Colonic mucosa (tissue), 4 donors: ENCODE results near the gene COL1A1. TPM values are rescaled to one million over a fixed set of nuclear protein-coding genes. Genes with fewer than 3 reads are reported as not detected.

Experiments used
- DNase-seq: peaks from one replicate; pipeline ENCODE4 v3.0.0-alpha.2; 2020
- H3K27ac ChIP-seq: fragments of 200-600 bp; one replicate; pipeline ENCODE4 v1.8.0; 2021
- H3K27me3 ChIP-seq: fragments of 200-600 bp; one replicate; pipeline ENCODE4 v1.8.0; 2021
- H3K36me3 ChIP-seq: fragments of 200-600 bp; one replicate; pipeline ENCODE4 v1.8.0; 2021
- H3K4me1 ChIP-seq: fragments of 200-600 bp; one replicate; pipeline ENCODE4 v1.8.0; 2021; ENCODE audit warnings: mild to moderate bottlenecking
- H3K4me3 ChIP-seq: fragments of 200-600 bp; one replicate; pipeline ENCODE4 v1.8.0; 2021
- H3K9ac ChIP-seq, 2 donors: one replicate each; pipeline ENCODE4 v1.7.0; 2013; ENCODE audit warnings: control low read depth in 2 of 2, low read depth in 2 of 2, low read length in 2 of 2
- H3K9me3 ChIP-seq: fragments of 200-600 bp; one replicate; pipeline ENCODE4 v1.8.0; 2021
- intact Hi-C: fragments of 100-400 bp; cut with DNase I; formaldehyde crosslinking; loops from one replicate; pipeline ENCODE4 v1.14.1; 2022
- total RNA-seq, 2 donors: library from RNA; stranded (reverse); fragmentation: NEBNext Ultra II Directional in 1 of 2; extraction: Animal tissue kit (Norgen Biotek cat#: 25700) in 1 of 2; gene quantifications; one replicate each; pipeline ENCODE4 v1.2.1, GENCODE V29; 2021
- TF ChIP-seq, protein P1 (sequence below): fragments of 200-600 bp; IDR thresholded peaks from one replicate; pipeline ENCODE4 v1.8.0; 2022; ENCODE audit warnings: antibody characterized with exemption, mild to moderate bottlenecking
- donor health status: healthy.
- donor health status: DM: no; HTN: no; CAD: no.
- donor health status: DM: no; HTN: no; CAD: no.

COL1A1 gene
- total RNA-seq, 2 donors from 2014 or later = 74.7 to 127 TPM

DNA sequence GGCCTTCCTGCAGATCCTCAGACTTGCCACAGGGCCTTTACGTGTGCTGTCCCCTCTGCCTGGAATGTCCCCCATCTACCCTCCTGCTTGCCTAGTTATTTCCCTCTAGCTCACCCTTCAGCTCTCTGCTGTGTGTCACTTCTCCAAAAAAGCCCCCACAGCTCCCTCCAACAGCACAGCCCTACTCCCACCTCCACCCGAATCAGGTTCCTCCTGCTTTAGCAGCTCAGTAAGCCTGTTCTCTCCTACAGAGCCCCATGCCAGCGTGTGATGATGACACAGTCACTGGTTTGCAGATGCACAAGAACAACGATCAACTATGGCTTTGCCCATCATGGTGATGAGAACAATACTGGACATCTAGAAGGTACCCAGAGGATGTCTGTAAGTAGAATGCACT is 64.4 kb downstream of the COL1A1 start:
- no peak for DNase-seq
- H3K27ac ChIP-seq = no peak overlapping the region
- no peaks in the 10 kb centered on the region for H3K27me3 ChIP-seq
- no peaks in the 10 kb centered on the region for H3K4me1 ChIP-seq
- intact Hi-C loops = no loop called here
- H3K9ac ChIP-seq = no peak overlapping the region
- H3K9me3 ChIP-seq = no peaks in the 10 kb centered on the region
- H3K4me3 ChIP-seq = no peak overlapping the region
- TF ChIP-seq, protein P1, sequence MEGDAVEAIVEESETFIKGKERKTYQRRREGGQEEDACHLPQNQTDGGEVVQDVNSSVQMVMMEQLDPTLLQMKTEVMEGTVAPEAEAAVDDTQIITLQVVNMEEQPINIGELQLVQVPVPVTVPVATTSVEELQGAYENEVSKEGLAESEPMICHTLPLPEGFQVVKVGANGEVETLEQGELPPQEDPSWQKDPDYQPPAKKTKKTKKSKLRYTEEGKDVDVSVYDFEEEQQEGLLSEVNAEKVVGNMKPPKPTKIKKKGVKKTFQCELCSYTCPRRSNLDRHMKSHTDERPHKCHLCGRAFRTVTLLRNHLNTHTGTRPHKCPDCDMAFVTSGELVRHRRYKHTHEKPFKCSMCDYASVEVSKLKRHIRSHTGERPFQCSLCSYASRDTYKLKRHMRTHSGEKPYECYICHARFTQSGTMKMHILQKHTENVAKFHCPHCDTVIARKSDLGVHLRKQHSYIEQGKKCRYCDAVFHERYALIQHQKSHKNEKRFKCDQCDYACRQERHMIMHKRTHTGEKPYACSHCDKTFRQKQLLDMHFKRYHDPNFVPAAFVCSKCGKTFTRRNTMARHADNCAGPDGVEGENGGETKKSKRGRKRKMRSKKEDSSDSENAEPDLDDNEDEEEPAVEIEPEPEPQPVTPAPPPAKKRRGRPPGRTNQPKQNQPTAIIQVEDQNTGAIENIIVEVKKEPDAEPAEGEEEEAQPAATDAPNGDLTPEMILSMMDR = no peak
- peaks cover 14% of the 10 kb centered on the region for H3K36me3 ChIP-seq

DNA sequence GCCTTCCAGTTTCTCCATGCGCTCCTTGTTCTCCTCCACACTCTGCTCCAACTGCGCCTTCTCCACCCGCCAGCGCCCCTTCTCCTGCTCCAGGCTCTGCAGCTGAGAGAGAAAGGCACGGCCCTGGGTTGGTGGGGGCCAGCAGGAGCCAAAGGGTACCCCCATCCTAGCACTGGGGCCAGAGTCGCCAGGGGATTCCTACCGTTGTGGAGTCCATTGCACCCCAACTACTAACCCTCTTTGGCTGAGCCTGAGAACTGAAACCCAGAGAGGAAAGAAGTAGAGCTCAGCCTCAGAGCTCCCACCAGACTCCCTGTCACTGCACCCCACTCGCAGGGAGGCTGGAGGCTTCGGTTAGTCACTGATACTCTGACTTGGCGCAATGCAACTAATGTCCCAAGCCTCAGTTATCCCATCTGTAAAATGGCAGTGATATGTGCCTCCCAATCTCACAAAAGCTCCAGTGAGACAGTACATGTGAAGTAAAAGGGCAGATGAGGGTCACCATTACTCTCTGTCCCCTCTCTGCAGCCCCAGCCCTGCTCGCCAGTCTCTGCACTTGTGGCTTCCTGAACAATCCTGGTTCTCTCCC is 65.2 kb downstream of the COL1A1 start:
- Histone ChIP-seq H3K27ac (no peak overlapping the region), H3K36me3 (peaks cover 14% of the 10 kb centered on the region), H3K4me3 (no peak overlapping the region), H3K4me1 (no peaks in the 10 kb centered on the region), H3K27me3 (no peaks in the 10 kb centered on the region), H3K9me3 (no peaks in the 10 kb centered on the region), H3K9ac (no peak overlapping the region)
- TF ChIP-seq, protein P1 = no peak
- intact Hi-C loops = no loop called here
- DNase-seq = no peak

DNA sequence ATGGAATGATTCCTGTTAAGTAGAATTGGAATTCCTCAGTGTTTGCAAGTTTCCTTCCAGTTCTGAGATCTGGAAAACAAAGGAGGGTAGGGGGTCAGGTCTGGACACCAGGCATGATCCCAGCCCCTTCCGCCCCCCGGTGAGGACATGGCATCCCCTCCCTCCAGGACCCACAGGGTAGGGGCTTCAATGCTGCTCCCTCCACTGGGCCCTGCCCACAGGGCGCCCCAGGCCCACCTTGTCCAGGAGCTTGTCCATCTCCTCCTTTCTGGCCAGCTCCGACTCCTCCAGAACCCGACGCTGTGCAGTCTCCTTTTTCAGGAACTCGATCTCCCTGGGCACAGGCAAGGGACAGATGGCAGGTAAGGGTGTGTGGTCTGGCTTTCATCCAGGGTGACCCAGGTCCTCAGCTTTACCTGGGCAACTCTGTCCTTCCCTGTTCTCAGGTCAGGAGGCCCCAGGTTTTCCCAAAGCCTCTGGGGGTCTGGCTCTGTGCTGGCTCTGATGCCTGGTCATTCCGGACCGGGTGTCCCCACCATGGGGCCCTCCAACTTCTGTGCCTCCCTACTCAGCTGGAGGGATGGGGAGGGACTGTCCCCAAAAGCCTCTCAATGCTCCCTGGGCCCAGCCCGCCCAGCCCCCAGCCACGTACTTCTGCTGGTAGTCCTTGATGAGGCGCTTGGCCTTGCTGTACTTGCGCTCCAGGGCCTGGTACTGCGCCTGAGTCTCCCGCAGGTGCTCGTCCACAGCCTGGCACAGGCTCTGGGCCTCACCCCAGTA is 65.9 kb downstream of the COL1A1 start:
- Histone ChIP-seq H3K27me3 (no peaks in the 10 kb centered on the region), H3K9ac (no peak overlapping the region), H3K4me1 (no peaks in the 10 kb centered on the region), H3K9me3 (no peaks in the 10 kb centered on the region), H3K36me3 (peaks cover 14% of the 10 kb centered on the region), H3K4me3 (no peak overlapping the region), H3K27ac (no peak overlapping the region)
- intact Hi-C loops = no loop called here
- no peak for DNase-seq
- TF ChIP-seq, protein P1 = no peak

DNA sequence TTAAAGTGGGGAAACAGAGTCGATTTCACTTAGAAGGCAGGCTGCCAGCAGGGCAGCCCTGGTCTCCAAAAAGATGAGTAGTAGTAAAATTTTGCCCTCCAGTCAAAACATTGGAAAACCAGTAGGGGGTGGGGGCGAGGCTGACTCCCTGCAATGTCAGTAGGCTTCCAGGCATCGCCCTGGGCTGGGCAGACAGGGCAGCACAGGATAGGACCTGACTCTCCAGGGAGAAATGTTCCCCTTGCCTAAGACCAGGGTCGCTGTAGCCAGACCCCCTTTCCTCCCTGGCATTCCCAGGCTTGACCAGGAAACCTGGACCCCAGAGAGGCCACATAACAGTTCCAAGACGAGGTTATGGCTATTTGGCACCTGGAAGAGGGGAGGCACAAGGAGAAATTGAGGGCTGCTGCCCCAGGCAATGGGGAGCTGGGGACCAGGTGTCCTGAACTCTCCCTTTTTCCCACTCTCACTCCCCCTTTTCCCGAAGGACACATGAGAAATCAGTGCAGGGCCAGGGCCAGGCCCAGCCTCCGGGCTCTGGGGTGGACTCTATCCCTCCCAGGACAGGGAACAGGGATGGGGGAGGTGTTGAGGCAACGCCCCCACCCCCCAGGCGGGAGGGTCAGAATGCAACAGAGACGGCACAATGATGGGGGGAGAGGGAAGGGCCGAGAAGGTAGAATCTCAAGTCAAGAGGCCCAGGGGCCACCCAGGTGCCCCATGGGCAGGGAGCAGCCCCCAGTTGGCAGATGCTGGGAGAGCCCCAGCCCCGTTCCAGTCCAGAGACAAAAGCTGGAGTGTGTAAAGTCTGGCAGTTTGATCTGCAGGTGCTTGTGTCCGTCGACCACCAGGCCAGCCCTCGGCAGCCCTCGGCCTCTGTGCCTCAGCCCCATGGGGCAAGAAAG is 67.0 kb downstream of the COL1A1 start:
- Histone ChIP-seq H3K4me1 (peaks cover under 1% of the 10 kb centered on the region), H3K27ac (no peak overlapping the region), H3K9ac (no peak overlapping the region), H3K9me3 (no peaks in the 10 kb centered on the region), H3K36me3 (peaks cover 14% of the 10 kb centered on the region), H3K4me3 (no peak overlapping the region), H3K27me3 (peaks cover 7% of the 10 kb centered on the region)
- intact Hi-C loops = no loop called here
- DNase-seq = no peak
- TF ChIP-seq, protein P1 = no peak

DNA sequence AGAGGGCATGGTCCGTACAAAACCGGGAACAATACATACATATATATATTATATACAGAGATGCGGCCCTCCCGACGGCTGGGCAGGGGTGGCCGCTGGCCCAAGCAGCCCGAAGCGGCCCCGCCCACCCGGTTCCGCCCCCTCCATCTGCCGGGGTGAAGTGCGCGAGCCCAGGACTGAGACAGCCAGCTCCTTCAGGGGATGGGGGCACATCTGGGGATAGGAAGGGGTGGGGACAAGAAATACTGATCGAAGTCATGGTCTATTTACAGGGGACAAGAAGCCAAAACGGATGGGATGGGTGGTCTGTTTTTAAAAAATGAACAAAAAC is 67.7 kb downstream of the COL1A1 start:
- H3K27ac ChIP-seq = no peak overlapping the region
- no peaks in the 10 kb centered on the region for H3K9me3 ChIP-seq
- TF ChIP-seq, protein P1 = no peak
- peaks cover 8% of the 10 kb centered on the region for H3K4me1 ChIP-seq
- no peak overlapping the region for H3K4me3 ChIP-seq
- intact Hi-C loops = no loop called here
- no peak overlapping the region for H3K9ac ChIP-seq
- DNase-seq = no peak
- H3K36me3 ChIP-seq = peaks cover 8% of the 10 kb centered on the region
- peaks cover 13% of the 10 kb centered on the region for H3K27me3 ChIP-seq

Other genes with a start within 250 kb of the COL1A1 start
- under 1 TPM in 1 of 2 donors, not detected in 1; 0.49 TPM for gene DLX4, start 232.4 kb downstream of the COL1A1 start, total RNA-seq
- under 1 TPM in 1 of 2 donors, not detected in 1; 0.21 TPM for gene DLX3, start 206.4 kb downstream of the COL1A1 start, total RNA-seq
- 100 to 1,000 TPM; 111 to 116 TPM for gene ITGA3, start 145.5 kb downstream of the COL1A1 start, total RNA-seq
- gene PDK2, start 106.3 kb downstream of the COL1A1 start, total RNA-seq = 10 to 100 TPM; 48.8 to 56.4 TPM
- 1 to 10 TPM in 1 of 2 donors, under 1 TPM in 1; 0.77 to 2.3 TPM for gene SAMD14, start 71.5 kb downstream of the COL1A1 start, total RNA-seq
- gene PPP1R9B, start 51.0 kb downstream of the COL1A1 start, total RNA-seq = 10 to 100 TPM; 36.6 to 43.2 TPM
- 1 to 10 TPM in 1 of 2 donors, under 1 TPM in 1; 0.89 to 5.5 TPM for gene SGCA, start 35.6 kb downstream of the COL1A1 start, total RNA-seq
- 10 to 100 TPM; 11.1 to 18.5 TPM for gene TMEM92, start 72.8 kb upstream of the COL1A1 start, total RNA-seq
- 10 to 100 TPM; 15.6 to 28.5 TPM for gene XYLT2, start 144.5 kb upstream of the COL1A1 start, total RNA-seq
- 100 to 1,000 TPM in 1 of 2 donors, 10 to 100 TPM in 1; 71.7 to 135 TPM for gene MRPL27, start 171.6 kb upstream of the COL1A1 start, total RNA-seq
- 10 to 100 TPM in 1 of 2 donors, 1 to 10 TPM in 1; 1.8 to 10.1 TPM for gene EME1, start 171.6 kb upstream of the COL1A1 start, total RNA-seq
- gene LRRC59, start 195.9 kb upstream of the COL1A1 start, total RNA-seq = 100 to 1,000 TPM; 147 to 265 TPM
- gene ACSF2, start 224.6 kb upstream of the COL1A1 start, total RNA-seq = 100 to 1,000 TPM in 1 of 2 donors, 10 to 100 TPM in 1; 50.8 to 119 TPM